Large intestine (tissue), 12 donors: ENCODE data around the gene CCKAR. TPM values are rescaled to one million over a fixed set of nuclear protein-coding genes. Genes with fewer than 3 reads are reported as not detected.

Experiments
- DNase-seq, 2 donors: peaks; one replicate each; pipeline versions ENCODE4 v3.0.0 to v3.0.0-alpha.2; 2013
- H3K27ac ChIP-seq: one replicate; pipeline ENCODE4 v1.5.1; 2013; ENCODE audit warnings: low read length
- H3K27me3 ChIP-seq: 2 replicates; pipeline ENCODE4 v1.6.1; 2013; ENCODE audit warnings: low read length; ENCODE audit not compliant: control insufficient read depth, insufficient read depth
- H3K36me3 ChIP-seq: 2 replicates; pipeline ENCODE4 v1.6.1; 2013; ENCODE audit warnings: low read length; ENCODE audit not compliant: control insufficient read depth, insufficient read depth
- H3K4me1 ChIP-seq: one replicate; pipeline ENCODE4 v1.6.1; 2013; ENCODE audit warnings: low read length; ENCODE audit not compliant: control insufficient read depth, insufficient read depth
- H3K4me3 ChIP-seq: one replicate; pipeline ENCODE4 v1.5.1; 2013; ENCODE audit warnings: low read length
- H3K9me3 ChIP-seq: one replicate; pipeline ENCODE4 v1.6.1; 2013; ENCODE audit warnings: mild to moderate bottlenecking, low read depth, low read length, moderate library complexity; ENCODE audit not compliant: control insufficient read depth
- WGBS: methylation state at CpG from one replicate; pipeline ENCODE4 v1.1.5; 2013; ENCODE audit warnings: low lambda C conversion rate; ENCODE audit not compliant: insufficient coverage; 5-methylcytosine and 5-hydroxymethylcytosine counted together
- long read RNA-seq, 11 donors: transcript quantifications; one replicate each; lab custom pipeline, GENCODE V29; 2026
- polyA plus RNA-seq: library from polyadenylated mRNA; unstranded; fragments of 120-200 nt; gene quantifications from one replicate; pipeline ENCODE4 v1.2.1, GENCODE V29; 2013

CCKAR gene
- polyA plus RNA-seq, result 0.52 TPM
- long read RNA-seq, donor 1, result 0 reads
- long read RNA-seq, donor 2, result 0 reads
- long read RNA-seq, donor 3, result 0 reads
- long read RNA-seq, donor 4, result 0 reads
- long read RNA-seq, donor 5, result 0 reads
- long read RNA-seq, donor 6, result 0 reads
- long read RNA-seq, donor 7, result 0 reads
- long read RNA-seq, donor 8, result 0 reads
- long read RNA-seq, donor 9, result 0 reads
- long read RNA-seq, donor 10, result 0 reads
- long read RNA-seq, donor 11, result 0 reads

- Histone ChIP-seq H3K4me3 (no peak within 1 kb of the TSS), H3K9me3 (no peaks in the 10 kb centered on the region), H3K36me3 (no peaks in the 10 kb centered on the region), H3K4me1 (no peaks in the 10 kb centered on the region), H3K27me3 (peaks cover 18% of the 10 kb centered on the region), H3K27ac (no peak within 1 kb of the TSS)
- WGBS, result no CpG with 5 or more reads among the region's 24 CpGs
- DNase-seq, result no peak
These were observed at the start of gene CCKAR for GRCh38 chr4:26490111-26490959. Gene CCKAR (minus strand): TSS chr4:26490484. CDS start chr4:26490267, 217 bp downstream.

GRCh38 chr4:26533685-26534084 is 43.4 kb upstream of the CCKAR start:
- Histone ChIP-seq H3K9me3 (peaks cover 4% of the 10 kb centered on the region), H3K4me1 (no peaks in the 10 kb centered on the region), H3K27me3 (peaks cover 2% of the 10 kb centered on the region), H3K27ac (no peak overlapping the region), H3K4me3 (no peak overlapping the region), H3K36me3 (no peaks in the 10 kb centered on the region)
- DNase-seq, result no peak
- no CpG with 5 or more reads among the region's 2 CpGs for WGBS

GRCh38 chr4:26531491-26532116 is 41.3 kb upstream of the CCKAR start:
- H3K27me3 ChIP-seq, result peaks cover 2% of the 10 kb centered on the region
- WGBS, result no CpG with 5 or more reads among the region's 5 CpGs
- no peaks in the 10 kb centered on the region for H3K36me3 ChIP-seq
- H3K4me1 ChIP-seq, result no peaks in the 10 kb centered on the region
- peaks cover 4% of the 10 kb centered on the region for H3K9me3 ChIP-seq
- no peak overlapping the region for H3K4me3 ChIP-seq
- DNase-seq, result no peak
- H3K27ac ChIP-seq, result no peak overlapping the region

GRCh38 chr4:26530099-26530498 is 39.8 kb upstream of the CCKAR start:
- Histone ChIP-seq H3K27me3 (peaks cover 2% of the 10 kb centered on the region), H3K27ac (no peak overlapping the region), H3K36me3 (no peaks in the 10 kb centered on the region), H3K9me3 (peaks cover 4% of the 10 kb centered on the region), H3K4me3 (no peak overlapping the region), H3K4me1 (no peaks in the 10 kb centered on the region)
- no CpG with 5 or more reads among the region's 5 CpGs for WGBS
- no peak for DNase-seq

GRCh38 chr4:26529479-26529878 is 39.2 kb upstream of the CCKAR start:
- peaks cover 2% of the 10 kb centered on the region for H3K27me3 ChIP-seq
- no peak overlapping the region for H3K27ac ChIP-seq
- no peaks in the 10 kb centered on the region for H3K4me1 ChIP-seq
- peaks cover 4% of the 10 kb centered on the region for H3K9me3 ChIP-seq
- no peak for DNase-seq
- H3K36me3 ChIP-seq, result no peaks in the 10 kb centered on the region
- 40% methylated on average over 2 of the region's 5 CpGs for WGBS
- H3K4me3 ChIP-seq, result no peak overlapping the region

GRCh38 chr4:26525771-26526150 is 35.5 kb upstream of the CCKAR start:
- Histone ChIP-seq H3K9me3 (peaks cover 4% of the 10 kb centered on the region), H3K4me3 (no peak overlapping the region), H3K27me3 (peaks cover 2% of the 10 kb centered on the region), H3K27ac (no peak overlapping the region), H3K4me1 (no peaks in the 10 kb centered on the region), H3K36me3 (no peaks in the 10 kb centered on the region)
- no peak for DNase-seq
- 83% methylated on average over 1 of the region's 4 CpGs for WGBS

GRCh38 chr4:26525136-26525770 is 35.0 kb upstream of the CCKAR start:
- H3K36me3 ChIP-seq, result no peaks in the 10 kb centered on the region
- no peak overlapping the region for H3K4me3 ChIP-seq
- H3K27ac ChIP-seq, result no peak overlapping the region
- H3K4me1 ChIP-seq, result no peaks in the 10 kb centered on the region
- peaks cover 2% of the 10 kb centered on the region for H3K27me3 ChIP-seq
- no peak for DNase-seq
- WGBS, result 85% methylated on average over 2 of the region's 3 CpGs
- H3K9me3 ChIP-seq, result peaks cover 3% of the 10 kb centered on the region

- Histone ChIP-seq H3K9me3 (no peaks in the 10 kb centered on the region), H3K4me3 (no peak overlapping the region), H3K27me3 (no peaks in the 10 kb centered on the region), H3K36me3 (no peaks in the 10 kb centered on the region), H3K27ac (no peak overlapping the region), H3K4me1 (no peaks in the 10 kb centered on the region)
- WGBS, result no CpG with 5 or more reads among the region's 1 CpG
- DNase-seq, result no peak
These were observed 33.7 kb upstream of the CCKAR start for GRCh38 chr4:26524011-26524410.

GRCh38 chr4:26522478-26522877 is 32.2 kb upstream of the CCKAR start:
- Histone ChIP-seq H3K4me1 (no peaks in the 10 kb centered on the region), H3K4me3 (no peak overlapping the region), H3K27ac (no peak overlapping the region), H3K36me3 (no peaks in the 10 kb centered on the region), H3K27me3 (no peaks in the 10 kb centered on the region), H3K9me3 (no peaks in the 10 kb centered on the region)
- WGBS, result no CpG with 5 or more reads among the region's 3 CpGs
- no peak for DNase-seq

- no peak overlapping the region for H3K27ac ChIP-seq
- no peak for DNase-seq
- no peaks in the 10 kb centered on the region for H3K4me1 ChIP-seq
- H3K27me3 ChIP-seq, result no peaks in the 10 kb centered on the region
- no CpG with 5 or more reads among the region's 7 CpGs for WGBS
- no peaks in the 10 kb centered on the region for H3K9me3 ChIP-seq
- H3K36me3 ChIP-seq, result no peaks in the 10 kb centered on the region
- no peak overlapping the region for H3K4me3 ChIP-seq
These were observed 30.6 kb upstream of the CCKAR start for GRCh38 chr4:26520728-26521450.
